GM23338 (cell line): ENCODE measurements around the gene LMNTD2. TPM values are rescaled to one million over a fixed set of nuclear protein-coding genes. Genes with fewer than 3 reads are reported as not detected.

ENCODE experiments used
- ATAC-seq: fragments of 200-7000 bp; cut with Tn5 transposase; 3 replicates; pipeline ENCODE4 v1.9.1; 2020
- DNase-seq: peaks from one replicate; pipeline ENCODE4 v3.0.0-alpha.2; 2015; ENCODE audit warnings: low spot score
- H2AFZ ChIP-seq: fragments of 200-600 bp; sonication (generic); 2 replicates; pipeline ENCODE4 v1.8.0; 2016; ENCODE audit warnings: antibody characterized with exemption, mild to moderate bottlenecking, moderate library complexity
- H3F3A ChIP-seq: fragments of 200-600 bp; sonication (generic); replicated peaks from 2 replicates; pipeline ENCODE4 v1.8.0; 2017; ENCODE audit warnings: antibody characterized with exemption, mixed run types, low read depth
- H3K27ac ChIP-seq: fragments of 200-600 bp; sonication (generic); 2 replicates; pipeline ENCODE4 v1.6.1; 2016; ENCODE audit warnings: low read depth
- H3K27me3 ChIP-seq: fragments of 200-600 bp; sonication (generic); 2 replicates; pipeline ENCODE4 v1.8.0; 2016; ENCODE audit warnings: mild to moderate bottlenecking, mixed run types, moderate library complexity; ENCODE audit not compliant: insufficient read depth
- H3K36me3 ChIP-seq: fragments of 200-600 bp; sonication (generic); 2 replicates; pipeline ENCODE4 v1.8.0; 2016; ENCODE audit warnings: mild to moderate bottlenecking; ENCODE audit not compliant: insufficient read depth
- H3K4me1 ChIP-seq: fragments of 200-600 bp; sonication (generic); 2 replicates; pipeline ENCODE4 v1.8.0; 2016; ENCODE audit warnings: mild to moderate bottlenecking, moderate library complexity; ENCODE audit not compliant: insufficient read depth
- H3K4me2 ChIP-seq: fragments of 200-600 bp; sonication (generic); 2 replicates; pipeline ENCODE4 v1.7.1; 2017; ENCODE audit warnings: mixed run types
- H3K4me3 ChIP-seq: fragments of 200-600 bp; sonication (generic); 2 replicates; pipeline ENCODE4 v1.6.1; 2016; ENCODE audit warnings: mixed run types
- H3K79me2 ChIP-seq: fragments of 200-600 bp; sonication (generic); replicated peaks from 2 replicates; pipeline ENCODE4 v1.8.0; 2017; ENCODE audit warnings: mild to moderate bottlenecking; ENCODE audit not compliant: insufficient read depth
- H3K9me2 ChIP-seq: fragments of 200-600 bp; sonication (generic); 2 replicates; pipeline ENCODE4 v1.8.0; 2017; ENCODE audit not compliant: insufficient read depth
- H4K20me1 ChIP-seq: fragments of 200-600 bp; sonication (generic); replicated peaks from 2 replicates; pipeline ENCODE4 v1.8.0; 2017; ENCODE audit warnings: mild to moderate bottlenecking; ENCODE audit not compliant: insufficient read depth
- H3K27ac Mint-ChIP-seq: 2 replicates; pipeline ENCODE4 v1.8.0; 2020; ENCODE audit warnings: inconsistent platforms, mild to moderate bottlenecking, moderate library complexity, mixed read lengths
- H3K27me3 Mint-ChIP-seq: 3 replicates; pipeline ENCODE4 v1.8.0; 2022; ENCODE audit warnings: low read depth, mild to moderate bottlenecking, moderate library complexity, mixed read lengths, inconsistent platforms; ENCODE audit not compliant: insufficient read depth, poor library complexity
- H3K36me3 Mint-ChIP-seq: 3 replicates; pipeline ENCODE4 v1.8.0; 2021; ENCODE audit warnings: low read depth, mild to moderate bottlenecking, inconsistent platforms, moderate library complexity, mixed read lengths
- H3K4me1 Mint-ChIP-seq: 3 replicates; pipeline ENCODE4 v1.8.0; 2020; ENCODE audit warnings: mild to moderate bottlenecking, inconsistent platforms, mixed read lengths
- H3K4me3 Mint-ChIP-seq: 3 replicates; pipeline ENCODE4 v1.8.0; 2021; ENCODE audit warnings: moderate library complexity, mild to moderate bottlenecking, inconsistent platforms, mixed read lengths
- H3K9me3 Mint-ChIP-seq: 3 replicates; pipeline ENCODE4 v1.8.0; 2020; ENCODE audit warnings: moderate library complexity, mild to moderate bottlenecking, inconsistent platforms, mixed read lengths
- EZH2 ChIP-seq: fragments of 200-600 bp; sonication (generic); IDR thresholded peaks from one replicate; pipeline ENCODE4 v1.8.0; 2017; ENCODE audit warnings: antibody characterized with exemption, mild to moderate bottlenecking, low read depth; ENCODE audit not compliant: unreplicated experiment
- JUNB ChIP-seq: IDR thresholded peaks from one replicate; pipeline ENCODE4 v1.6.1; 2016; ENCODE audit warnings: antibody characterized with exemption; ENCODE audit not compliant: unreplicated experiment
- NANOG ChIP-seq: IDR thresholded peaks from 2 replicates; pipeline ENCODE4 v1.6.1; 2016; ENCODE audit warnings: antibody characterized with exemption, borderline replicate concordance
- POLR2AphosphoS5 ChIP-seq: IDR thresholded peaks from 2 replicates; pipeline ENCODE4 v1.6.1; 2016; ENCODE audit warnings: antibody characterized with exemption, low read depth
- ZNF114 ChIP-seq: fragments of 250-450 bp; sonication (Bioruptor Pico); IDR thresholded peaks from 2 replicates; pipeline ENCODE4 v1.5.0; 2020; ENCODE audit warnings: mild to moderate bottlenecking, moderate library complexity
- ZNF331 ChIP-seq: fragments of 250-450 bp; sonication (Bioruptor Pico); IDR thresholded peaks from 2 replicates; pipeline ENCODE4 v1.5.0; 2020; ENCODE audit warnings: low read depth, mild to moderate bottlenecking, moderate library complexity
- ZNF462 ChIP-seq: fragments of 250-450 bp; sonication (Bioruptor Pico); IDR thresholded peaks from 2 replicates; pipeline ENCODE4 v1.5.0; 2020; ENCODE audit warnings: mild to moderate bottlenecking, moderate library complexity
- polyA plus RNA-seq: library from polyadenylated mRNA; unstranded; fragments of >200 nt; fragmentation: Nextera tagmentation; extraction: Ambion mirVana; gene quantifications from 2 replicates; pipeline ENCODE4 v1.2.1, GENCODE V29; 2016
- total RNA-seq: library from RNA; depleted of rRNA; stranded (reverse); fragments of >200 nt; shearing (Covaris generic); gene quantifications from 2 replicates; pipeline ENCODE4 v1.2.3, GENCODE V29; 2014
- TF ChIP-seq, protein P1 (sequence below): IDR thresholded peaks from one replicate; pipeline ENCODE4 v1.6.1; 2018; ENCODE audit warnings: antibody characterized with exemption; ENCODE audit not compliant: unreplicated experiment

LMNTD2 gene
- total and polyA plus RNA-seq, 2 experiments from 2014 or later = 1.3 to 2.1 TPM

DNA sequence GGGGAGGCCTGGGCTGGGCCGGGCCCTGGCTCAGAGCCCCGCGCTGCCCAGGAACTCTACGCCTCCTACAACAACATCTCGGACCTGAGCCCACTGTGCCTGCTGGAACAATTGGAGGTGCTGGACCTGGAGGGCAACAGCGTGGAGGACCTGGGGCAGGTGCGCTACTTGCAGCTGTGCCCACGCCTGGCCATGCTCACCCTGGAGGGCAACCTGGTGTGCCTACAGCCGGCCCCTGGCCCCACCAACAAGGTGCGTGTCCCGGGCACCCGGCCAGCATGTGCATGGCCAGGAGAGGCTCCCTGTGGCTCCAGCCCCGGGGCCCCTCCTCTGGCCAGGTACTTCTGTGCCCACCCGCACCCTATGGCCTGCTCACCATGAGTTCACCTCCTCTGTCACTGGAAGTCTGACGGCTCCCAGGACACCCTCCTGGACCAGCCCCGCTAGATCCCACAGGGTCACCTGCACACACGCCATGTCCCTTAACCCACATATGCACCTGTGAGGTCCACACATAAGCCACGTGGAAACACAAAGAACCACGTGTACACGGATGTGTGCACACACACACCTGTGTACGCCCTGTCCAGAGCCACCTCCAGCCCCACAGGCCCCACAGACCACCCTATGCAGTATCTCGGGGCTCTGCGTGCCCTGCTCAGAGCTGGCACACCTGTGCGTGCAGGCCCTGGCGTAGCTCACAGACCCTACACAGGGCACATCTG is 10.4 kb downstream of the LMNTD2 start:
- TF ChIP-seq EZH2 (no peak), POLR2AphosphoS5 (no peak), JUNB (no peak), ZNF114 (CRISPR knock-in tag) (no peak), ZNF462 (CRISPR knock-in tag) (no peak), NANOG (no peak), ZNF331 (no peak)
- TF ChIP-seq, protein P1, sequence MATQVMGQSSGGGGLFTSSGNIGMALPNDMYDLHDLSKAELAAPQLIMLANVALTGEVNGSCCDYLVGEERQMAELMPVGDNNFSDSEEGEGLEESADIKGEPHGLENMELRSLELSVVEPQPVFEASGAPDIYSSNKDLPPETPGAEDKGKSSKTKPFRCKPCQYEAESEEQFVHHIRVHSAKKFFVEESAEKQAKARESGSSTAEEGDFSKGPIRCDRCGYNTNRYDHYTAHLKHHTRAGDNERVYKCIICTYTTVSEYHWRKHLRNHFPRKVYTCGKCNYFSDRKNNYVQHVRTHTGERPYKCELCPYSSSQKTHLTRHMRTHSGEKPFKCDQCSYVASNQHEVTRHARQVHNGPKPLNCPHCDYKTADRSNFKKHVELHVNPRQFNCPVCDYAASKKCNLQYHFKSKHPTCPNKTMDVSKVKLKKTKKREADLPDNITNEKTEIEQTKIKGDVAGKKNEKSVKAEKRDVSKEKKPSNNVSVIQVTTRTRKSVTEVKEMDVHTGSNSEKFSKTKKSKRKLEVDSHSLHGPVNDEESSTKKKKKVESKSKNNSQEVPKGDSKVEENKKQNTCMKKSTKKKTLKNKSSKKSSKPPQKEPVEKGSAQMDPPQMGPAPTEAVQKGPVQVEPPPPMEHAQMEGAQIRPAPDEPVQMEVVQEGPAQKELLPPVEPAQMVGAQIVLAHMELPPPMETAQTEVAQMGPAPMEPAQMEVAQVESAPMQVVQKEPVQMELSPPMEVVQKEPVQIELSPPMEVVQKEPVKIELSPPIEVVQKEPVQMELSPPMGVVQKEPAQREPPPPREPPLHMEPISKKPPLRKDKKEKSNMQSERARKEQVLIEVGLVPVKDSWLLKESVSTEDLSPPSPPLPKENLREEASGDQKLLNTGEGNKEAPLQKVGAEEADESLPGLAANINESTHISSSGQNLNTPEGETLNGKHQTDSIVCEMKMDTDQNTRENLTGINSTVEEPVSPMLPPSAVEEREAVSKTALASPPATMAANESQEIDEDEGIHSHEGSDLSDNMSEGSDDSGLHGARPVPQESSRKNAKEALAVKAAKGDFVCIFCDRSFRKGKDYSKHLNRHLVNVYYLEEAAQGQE = no peak
- Histone ChIP-seq H3K27ac (no peak overlapping the region), H3K4me2 (no peak overlapping the region), H3K79me2 (no peaks in the 10 kb centered on the region), H3K4me3 (no peak overlapping the region), H2AFZ (no peak overlapping the region), H3K27me3 (no peaks in the 10 kb centered on the region), H3F3A (0 out of 2 replicates have a peak, but pooled peaks cover 7% of the 10 kb centered on the region), H3K4me1 (no peaks in the 10 kb centered on the region), H4K20me1 (no peaks in the 10 kb centered on the region), H3K9me2 (no peaks in the 10 kb centered on the region), H3K36me3 (no peaks in the 10 kb centered on the region)
- ATAC-seq (no peak), DNase-seq (no peak)
- Mint-ChIP-seq H3K27ac (no peak overlapping the region), H3K4me1 (no peaks in the 10 kb centered on the region; the same call in 2 of the 3 replicates), H3K27me3 (peaks cover 8% of the 10 kb centered on the region), H3K4me3 (no peak overlapping the region), H3K36me3 (no peaks in the 10 kb centered on the region), H3K9me3 (no peaks in the 10 kb centered on the region)
